Panc1 (cell line): ENCODE measurements around the gene ANKLE2. TPM values are rescaled to one million over a fixed set of nuclear protein-coding genes. Genes with fewer than 3 reads are reported as not detected.

Experiments used
- ATAC-seq: fragments of 200-7000 bp; cut with Tn5 transposase; 2 replicates; pipeline ENCODE4 v1.9.1; 2020; ENCODE audit warnings: mild to moderate bottlenecking, moderate library complexity
- BruUV-seq: library from RNA; stranded (reverse); fragments of 400-500 nt; replicated peaks from 2 replicates; lab custom pipeline; 2021; lab: Mats Ljungman, UMichigan
- CTCF ChIA-PET: fragments of 300-600 bp; sonication (Branson Sonifier 250); formaldehyde crosslinking; loops from one replicate; lab custom pipeline; 2022; ENCODE audit warnings: antibody characterized with exemption; lab: Charles Lee
- POLR2A ChIA-PET: fragments of 300-600 bp; sonication (Branson Sonifier 250); formaldehyde crosslinking; loops from one replicate; lab custom pipeline; 2022; ENCODE audit warnings: antibody characterized with exemption; lab: Charles Lee
- DNase-seq: peaks from one replicate; pipeline ENCODE4 v3.0.0-alpha.2; 2010; ENCODE audit warnings: low read depth, low spot score
- H3K27ac ChIP-seq: 2 replicates; pipeline ENCODE4 v1.5.1; 2011; ENCODE audit warnings: mild to moderate bottlenecking, low read length, inconsistent platforms
- H3K27me3 ChIP-seq: fragments of 200-500 bp; sonication (Bioruptor generic); 2 replicates; pipeline ENCODE4 v1.6.0; 2014; ENCODE audit warnings: low read length, inconsistent platforms; ENCODE audit not compliant: control insufficient read depth, insufficient read depth
- H3K36me3 ChIP-seq: fragments of 200-500 bp; sonication (Bioruptor generic); 2 replicates; pipeline ENCODE4 v1.5.1; 2014; ENCODE audit warnings: inconsistent platforms, mild to moderate bottlenecking, low read length, moderate library complexity; ENCODE audit not compliant: control insufficient read depth, insufficient read depth
- H3K4me1 ChIP-seq: 2 replicates; pipeline ENCODE4 v1.5.1; 2011; ENCODE audit warnings: inconsistent platforms, mild to moderate bottlenecking, low read length, moderate library complexity; ENCODE audit not compliant: control insufficient read depth, insufficient read depth
- H3K4me3 ChIP-seq, 2 experiments: 2 replicates each; pipeline ENCODE4 v1.5.1; 2011 to 2012; ENCODE audit warnings: low read depth in 2 of 2, low read length in 2 of 2, mild to moderate bottlenecking in 2 of 2, inconsistent platforms in 1 of 2, moderate library complexity in 1 of 2
- H3K9me3 ChIP-seq: fragments of 200-500 bp; sonication (Bioruptor generic); 2 replicates; pipeline ENCODE4 v1.5.1; 2014; ENCODE audit warnings: low read depth, mild to moderate bottlenecking, inconsistent platforms, low read length, moderate library complexity; ENCODE audit not compliant: control insufficient read depth, insufficient read depth
- POLR2AphosphoS5 ChIP-seq: IDR thresholded peaks from 2 replicates; pipeline ENCODE4 v1.6.1; 2012; ENCODE audit warnings: mild to moderate bottlenecking, low read depth, low read length, moderate library complexity
- SIN3A ChIP-seq: IDR thresholded peaks from 2 replicates; pipeline ENCODE4 v1.6.1; 2012; ENCODE audit warnings: low read depth, mild to moderate bottlenecking, low read length, moderate library complexity, borderline replicate concordance; ENCODE audit not compliant: insufficient read depth
- TCF7L2 ChIP-seq: IDR thresholded peaks from 2 replicates; pipeline ENCODE4 v1.6.1; 2011; ENCODE audit warnings: mild to moderate bottlenecking, low read depth, low read length, inconsistent platforms
- in situ Hi-C: cut with HindIII; loops from 2 replicates; pipeline ENCODE4 v1.10.0; 2016; ENCODE audit warnings: low sequenced_read_pairs, low pct_unique_long_range_greater_than_20kb
- intact Hi-C: fragments of 100-400 bp; cut with micrococcal nuclease; formaldehyde crosslinking; loops from one replicate; pipeline ENCODE4 v1.10.0; 2022; ENCODE audit not compliant: unreplicated experiment
- total RNA-seq: library from RNA; stranded (reverse); gene quantifications from one replicate; pipeline ENCODE4 v1.2.1, GENCODE V29; 2021; ENCODE audit not compliant: unreplicated experiment
- TF ChIP-seq, protein P1 (sequence below), 2 experiments: IDR thresholded peaks; 2 replicates each; pipeline ENCODE4 v1.6.1; 2011 to 2012; ENCODE audit warnings: low read depth in 2 of 2, control low read depth in 1 of 2, low read length in 1 of 2, mild to moderate bottlenecking in 1 of 2, moderate library complexity in 1 of 2; ENCODE audit not compliant: insufficient read depth in 1 of 2
- TF ChIP-seq, protein P2 (sequence below): fragments of 450-650 bp; IDR thresholded peaks from 2 replicates; pipeline ENCODE4 v1.5.1; 2017; ENCODE audit warnings: mild to moderate bottlenecking

ANKLE2 gene
- total RNA-seq, 1 experiment from 2014 or later = 88.7 TPM

DNA sequence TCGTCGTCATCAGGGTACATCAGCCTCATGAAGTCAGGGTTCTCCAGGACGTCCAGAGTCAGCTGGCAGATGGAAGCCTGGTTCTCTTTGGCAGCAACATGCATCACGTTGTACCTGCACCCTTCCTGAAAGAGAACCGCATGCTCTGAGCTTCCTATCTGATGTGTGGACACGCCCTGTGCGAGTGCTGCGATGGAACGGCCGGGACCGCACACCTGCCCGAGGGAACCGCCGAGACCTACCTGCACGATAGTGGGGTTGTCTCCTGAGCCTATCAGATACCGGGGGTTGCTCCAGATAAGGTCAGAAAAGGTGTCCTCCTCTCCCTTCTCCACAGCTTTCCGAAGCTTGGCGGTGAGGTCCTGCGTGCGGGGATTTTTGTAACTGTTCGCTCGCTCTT is 13.7 kb downstream of the ANKLE2 start:
- Histone ChIP-seq H3K4me1 (no peaks in the 10 kb centered on the region), H3K4me3 (no peak overlapping the region), H3K36me3 (peaks cover 33% of the 10 kb centered on the region), H3K9me3 (no peaks in the 10 kb centered on the region), H3K27me3 (no peaks in the 10 kb centered on the region), H3K27ac (no peak overlapping the region)
- in situ Hi-C loops (no loop called here), intact Hi-C loops (no loop called here)
- BruUV-seq = no TSS peak
- CTCF ChIA-PET = no interaction called here
- ATAC-seq (no peak), DNase-seq (no peak)
- TF ChIP-seq SIN3A = no peak
- TF ChIP-seq, protein P1, sequence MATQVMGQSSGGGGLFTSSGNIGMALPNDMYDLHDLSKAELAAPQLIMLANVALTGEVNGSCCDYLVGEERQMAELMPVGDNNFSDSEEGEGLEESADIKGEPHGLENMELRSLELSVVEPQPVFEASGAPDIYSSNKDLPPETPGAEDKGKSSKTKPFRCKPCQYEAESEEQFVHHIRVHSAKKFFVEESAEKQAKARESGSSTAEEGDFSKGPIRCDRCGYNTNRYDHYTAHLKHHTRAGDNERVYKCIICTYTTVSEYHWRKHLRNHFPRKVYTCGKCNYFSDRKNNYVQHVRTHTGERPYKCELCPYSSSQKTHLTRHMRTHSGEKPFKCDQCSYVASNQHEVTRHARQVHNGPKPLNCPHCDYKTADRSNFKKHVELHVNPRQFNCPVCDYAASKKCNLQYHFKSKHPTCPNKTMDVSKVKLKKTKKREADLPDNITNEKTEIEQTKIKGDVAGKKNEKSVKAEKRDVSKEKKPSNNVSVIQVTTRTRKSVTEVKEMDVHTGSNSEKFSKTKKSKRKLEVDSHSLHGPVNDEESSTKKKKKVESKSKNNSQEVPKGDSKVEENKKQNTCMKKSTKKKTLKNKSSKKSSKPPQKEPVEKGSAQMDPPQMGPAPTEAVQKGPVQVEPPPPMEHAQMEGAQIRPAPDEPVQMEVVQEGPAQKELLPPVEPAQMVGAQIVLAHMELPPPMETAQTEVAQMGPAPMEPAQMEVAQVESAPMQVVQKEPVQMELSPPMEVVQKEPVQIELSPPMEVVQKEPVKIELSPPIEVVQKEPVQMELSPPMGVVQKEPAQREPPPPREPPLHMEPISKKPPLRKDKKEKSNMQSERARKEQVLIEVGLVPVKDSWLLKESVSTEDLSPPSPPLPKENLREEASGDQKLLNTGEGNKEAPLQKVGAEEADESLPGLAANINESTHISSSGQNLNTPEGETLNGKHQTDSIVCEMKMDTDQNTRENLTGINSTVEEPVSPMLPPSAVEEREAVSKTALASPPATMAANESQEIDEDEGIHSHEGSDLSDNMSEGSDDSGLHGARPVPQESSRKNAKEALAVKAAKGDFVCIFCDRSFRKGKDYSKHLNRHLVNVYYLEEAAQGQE (IDR thresholded peaks at IDR 0.05; ENCODE audit: insufficient read depth in 1 of 2, low read depth in 2 of 2, low read length in 1 of 2) = no peak
- TF ChIP-seq POLR2AphosphoS5 = no peak
- TF ChIP-seq TCF7L2 = no peak
- TF ChIP-seq, protein P2, sequence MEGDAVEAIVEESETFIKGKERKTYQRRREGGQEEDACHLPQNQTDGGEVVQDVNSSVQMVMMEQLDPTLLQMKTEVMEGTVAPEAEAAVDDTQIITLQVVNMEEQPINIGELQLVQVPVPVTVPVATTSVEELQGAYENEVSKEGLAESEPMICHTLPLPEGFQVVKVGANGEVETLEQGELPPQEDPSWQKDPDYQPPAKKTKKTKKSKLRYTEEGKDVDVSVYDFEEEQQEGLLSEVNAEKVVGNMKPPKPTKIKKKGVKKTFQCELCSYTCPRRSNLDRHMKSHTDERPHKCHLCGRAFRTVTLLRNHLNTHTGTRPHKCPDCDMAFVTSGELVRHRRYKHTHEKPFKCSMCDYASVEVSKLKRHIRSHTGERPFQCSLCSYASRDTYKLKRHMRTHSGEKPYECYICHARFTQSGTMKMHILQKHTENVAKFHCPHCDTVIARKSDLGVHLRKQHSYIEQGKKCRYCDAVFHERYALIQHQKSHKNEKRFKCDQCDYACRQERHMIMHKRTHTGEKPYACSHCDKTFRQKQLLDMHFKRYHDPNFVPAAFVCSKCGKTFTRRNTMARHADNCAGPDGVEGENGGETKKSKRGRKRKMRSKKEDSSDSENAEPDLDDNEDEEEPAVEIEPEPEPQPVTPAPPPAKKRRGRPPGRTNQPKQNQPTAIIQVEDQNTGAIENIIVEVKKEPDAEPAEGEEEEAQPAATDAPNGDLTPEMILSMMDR = no peak
- POLR2A ChIA-PET = no interaction called here

DNA sequence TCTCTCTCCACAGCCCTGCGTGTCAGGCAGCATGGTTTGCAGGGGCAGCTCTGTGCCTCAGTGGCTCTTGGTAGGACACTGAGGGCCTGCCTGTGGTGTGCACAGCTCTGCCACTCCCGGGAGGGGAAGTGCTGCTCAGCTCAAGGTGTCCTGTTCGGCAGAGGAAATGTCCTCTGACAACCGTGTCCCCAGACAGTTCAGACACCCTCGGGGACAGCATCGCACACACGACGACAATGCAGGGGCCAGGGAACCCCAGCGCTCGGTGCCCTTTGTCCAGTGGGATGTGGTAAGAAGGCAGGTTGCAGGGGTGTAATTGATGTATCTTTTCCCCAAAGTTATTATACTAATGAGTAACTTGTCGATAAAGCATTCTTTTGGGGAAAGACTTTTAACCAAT is 14.2 kb downstream of the ANKLE2 start:
- H3K4me3 ChIP-seq = no peak overlapping the region
- H3K4me1 ChIP-seq = no peaks in the 10 kb centered on the region
- no TSS peak for BruUV-seq
- CTCF ChIA-PET = no interaction called here
- no peaks in the 10 kb centered on the region for H3K9me3 ChIP-seq
- intact Hi-C loops = no loop called here
- ATAC-seq (no peak), DNase-seq (no peak)
- POLR2A ChIA-PET = no interaction called here
- TF ChIP-seq POLR2AphosphoS5 = no peak
- TF ChIP-seq, protein P1 (IDR thresholded peaks at IDR 0.05; ENCODE audit: insufficient read depth in 1 of 2, low read depth in 2 of 2, low read length in 1 of 2) = no peak
- no peak for TF ChIP-seq SIN3A
- TF ChIP-seq, protein P2 = no peak
- TF ChIP-seq TCF7L2 = no peak
- in situ Hi-C loops = no loop called here
- no peak overlapping the region for H3K27ac ChIP-seq
- H3K36me3 ChIP-seq = peaks cover 35% of the 10 kb centered on the region
- H3K27me3 ChIP-seq = no peaks in the 10 kb centered on the region
